ENCODE results near the gene GPRC5C. TPM values are rescaled to one million over a fixed set of nuclear protein-coding genes. Genes with fewer than 3 reads are reported as not detected.

Gene GPRC5C
- total and polyA plus RNA-seq, 8 donors, result 47.3 to 107 (median 54.1) TPM

DNA sequence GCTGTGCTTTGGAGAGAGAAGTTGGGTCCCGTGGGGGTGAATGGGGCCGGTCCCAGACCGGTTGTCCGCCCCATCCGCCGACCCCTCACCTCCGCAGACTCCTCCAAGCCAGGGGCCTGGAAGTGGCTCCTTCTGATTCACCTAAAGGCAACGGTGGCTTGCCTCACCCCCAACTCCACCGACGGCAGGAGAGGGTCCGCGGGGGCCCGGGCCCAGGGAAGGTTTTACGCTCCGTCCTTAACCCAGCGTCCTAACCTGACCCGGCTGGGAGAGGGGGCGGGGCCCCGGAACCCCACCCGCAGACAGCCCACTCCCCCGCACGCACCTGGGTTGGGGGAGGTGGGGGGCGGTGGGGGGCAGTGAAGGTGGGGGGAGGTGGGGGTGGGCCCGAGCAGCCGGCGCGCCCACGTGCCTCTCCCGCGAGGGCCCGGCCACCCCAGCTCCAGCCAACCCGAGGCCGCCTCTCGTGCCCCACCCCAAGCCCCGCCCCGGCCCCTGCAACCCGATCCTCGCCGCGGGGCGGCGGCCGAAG is 21.8 kb downstream of the GPRC5C start:
- no peak for DNase-seq
- Histone ChIP-seq H3K4me1 (peaks cover 12 to 42% of the 10 kb centered on the region in 2 donors), H3K9me3 (no peaks in the 10 kb centered on the region), H3K36me3 (no peaks in the 10 kb centered on the region), H3K27me3 (peaks cover 0 to 12% of the 10 kb centered on the region in 2 donors), H3K4me3 (peak overlapping the region; percentile 22 to 42), H3K27ac (peak overlapping the region; percentile 8 to 62)
- intact Hi-C loops (cut with DNase I), result loop anchor here in 1 of 2 donors (10.0 kb wide), 1 partner anchor 69 kb away; no protein-coding TSS in a partner anchor
- ATAC-seq, result peak; percentile 3
- TF ChIP-seq, protein P1, sequence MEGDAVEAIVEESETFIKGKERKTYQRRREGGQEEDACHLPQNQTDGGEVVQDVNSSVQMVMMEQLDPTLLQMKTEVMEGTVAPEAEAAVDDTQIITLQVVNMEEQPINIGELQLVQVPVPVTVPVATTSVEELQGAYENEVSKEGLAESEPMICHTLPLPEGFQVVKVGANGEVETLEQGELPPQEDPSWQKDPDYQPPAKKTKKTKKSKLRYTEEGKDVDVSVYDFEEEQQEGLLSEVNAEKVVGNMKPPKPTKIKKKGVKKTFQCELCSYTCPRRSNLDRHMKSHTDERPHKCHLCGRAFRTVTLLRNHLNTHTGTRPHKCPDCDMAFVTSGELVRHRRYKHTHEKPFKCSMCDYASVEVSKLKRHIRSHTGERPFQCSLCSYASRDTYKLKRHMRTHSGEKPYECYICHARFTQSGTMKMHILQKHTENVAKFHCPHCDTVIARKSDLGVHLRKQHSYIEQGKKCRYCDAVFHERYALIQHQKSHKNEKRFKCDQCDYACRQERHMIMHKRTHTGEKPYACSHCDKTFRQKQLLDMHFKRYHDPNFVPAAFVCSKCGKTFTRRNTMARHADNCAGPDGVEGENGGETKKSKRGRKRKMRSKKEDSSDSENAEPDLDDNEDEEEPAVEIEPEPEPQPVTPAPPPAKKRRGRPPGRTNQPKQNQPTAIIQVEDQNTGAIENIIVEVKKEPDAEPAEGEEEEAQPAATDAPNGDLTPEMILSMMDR (IDR thresholded peaks at IDR 0.05), result no peak

DNA sequence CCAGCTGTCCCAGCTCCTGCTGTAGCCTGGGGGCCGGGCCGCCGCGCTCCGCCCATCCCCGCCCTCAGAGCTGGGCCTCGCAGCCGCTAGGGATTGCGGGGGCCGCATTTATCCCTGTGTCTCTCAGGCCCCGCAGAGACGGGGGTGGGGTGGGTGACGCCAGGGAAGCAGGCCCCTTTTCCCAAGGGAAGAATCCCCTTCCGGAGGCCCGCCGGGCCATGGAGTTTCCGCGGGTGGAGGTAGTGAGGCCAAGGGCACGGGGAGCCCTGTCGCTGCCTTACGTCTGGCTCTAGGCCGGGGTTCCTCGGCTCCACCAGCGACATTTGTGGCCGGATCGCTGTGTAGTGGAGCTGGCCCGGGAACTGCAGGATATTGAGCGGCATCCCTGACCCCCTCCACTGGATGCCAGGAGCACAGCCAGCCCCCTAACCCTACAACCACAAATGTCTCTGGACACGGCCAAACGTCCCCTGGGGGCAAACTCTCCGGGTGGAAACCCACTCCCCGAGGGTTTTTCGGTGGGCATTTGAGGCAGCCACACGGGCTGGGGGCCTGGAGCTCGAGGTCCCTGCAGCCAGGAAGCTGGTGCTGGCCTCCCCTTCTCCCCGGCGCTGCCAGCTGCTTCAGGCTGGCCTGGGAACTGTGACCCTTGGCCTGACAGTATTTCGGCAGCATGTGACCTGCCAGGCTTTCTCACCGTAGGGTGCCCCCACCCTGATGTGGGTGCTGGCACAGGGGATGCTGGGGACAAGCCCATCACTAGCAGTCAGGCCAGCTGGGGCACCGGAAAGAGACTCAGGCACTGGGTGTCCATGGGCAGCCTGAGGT is 22.5 kb downstream of the GPRC5C start:
- H3K27me3 ChIP-seq, result peaks cover 0 to 12% of the 10 kb centered on the region in 2 donors
- ATAC-seq (peak; percentile 98), DNase-seq (peak; percentile 87 to 99 (median 94))
- H3K36me3 ChIP-seq, result no peaks in the 10 kb centered on the region
- intact Hi-C loops (cut with DNase I), result loop anchor here in 1 of 2 donors (10.0 kb wide), 1 partner anchor 70 kb away; no protein-coding TSS in a partner anchor
- peaks cover 12 to 42% of the 10 kb centered on the region in 2 donors for H3K4me1 ChIP-seq
- H3K9me3 ChIP-seq, result no peaks in the 10 kb centered on the region
- H3K4me3 ChIP-seq, result peak overlapping the region; percentile 22 to 42
- TF ChIP-seq, protein P1 (IDR thresholded peaks at IDR 0.05), result peak; percentile 24 to 61
- H3K27ac ChIP-seq, result peak overlapping the region; percentile 59 to 62

DNA sequence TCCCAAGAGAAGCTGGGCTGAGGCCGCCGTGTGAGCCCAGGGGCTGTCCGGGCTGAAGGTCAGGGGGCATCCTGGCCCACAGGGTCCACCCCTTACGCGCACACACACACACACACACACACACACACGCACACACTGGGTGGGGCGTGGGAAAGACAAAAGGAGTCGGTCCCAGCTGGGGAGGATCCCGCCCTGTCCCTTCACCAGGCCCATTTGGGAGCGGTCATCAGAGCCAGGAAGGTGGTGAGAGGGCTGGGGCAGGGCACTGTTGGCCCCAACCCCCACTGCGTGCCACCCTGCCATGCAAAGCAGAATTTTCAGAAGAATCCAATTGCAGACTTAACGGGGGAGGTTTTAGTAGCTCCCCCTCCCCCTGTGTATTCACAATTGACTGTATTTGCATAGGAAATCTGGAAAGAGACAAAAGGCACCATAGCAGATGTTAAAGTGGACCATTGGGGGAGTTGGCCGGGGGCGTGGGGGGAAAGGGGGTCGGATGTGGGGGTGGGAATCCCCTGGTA is 23.2 kb downstream of the GPRC5C start:
- Histone ChIP-seq H3K27ac (peak overlapping the region; percentile 59 to 62), H3K9me3 (no peaks in the 10 kb centered on the region), H3K4me1 (peaks cover 12 to 42% of the 10 kb centered on the region in 2 donors), H3K36me3 (no peaks in the 10 kb centered on the region), H3K27me3 (peaks cover 0 to 12% of the 10 kb centered on the region in 2 donors), H3K4me3 (no peak overlapping the region)
- intact Hi-C loops (cut with DNase I), result loop anchor here in 1 of 2 donors (10.0 kb wide), 1 partner anchor 70 kb away; no protein-coding TSS in a partner anchor
- TF ChIP-seq, protein P1 (IDR thresholded peaks at IDR 0.05), result no peak
- ATAC-seq (no peak), DNase-seq (no peak)

DNA sequence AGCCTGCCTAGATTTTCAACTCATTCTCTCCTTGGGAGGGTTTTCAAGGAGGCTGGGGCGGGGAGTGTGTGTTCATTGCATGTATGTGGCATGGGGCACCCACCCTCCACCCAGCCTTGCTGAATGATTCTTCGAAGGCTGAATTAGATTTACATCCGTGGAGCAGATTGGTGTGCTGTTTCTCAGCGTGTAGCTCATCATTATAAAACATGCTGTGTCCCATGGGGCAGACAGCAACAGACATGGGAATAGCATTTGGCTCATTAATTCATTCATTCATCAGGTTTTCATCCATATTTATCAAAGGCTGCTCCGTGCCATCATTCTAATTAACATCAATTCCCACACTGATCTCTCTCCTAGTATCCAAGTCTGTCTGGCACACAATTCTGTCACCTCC is 23.9 kb downstream of the GPRC5C start:
- peaks cover 0 to 12% of the 10 kb centered on the region in 2 donors for H3K27me3 ChIP-seq
- ATAC-seq (no peak), DNase-seq (peak in 1 of 4 donors; percentile 15)
- H3K4me3 ChIP-seq, result no peak overlapping the region
- TF ChIP-seq, protein P1 (IDR thresholded peaks at IDR 0.05), result no peak
- H3K4me1 ChIP-seq, result peaks cover 12 to 42% of the 10 kb centered on the region in 2 donors
- H3K36me3 ChIP-seq, result no peaks in the 10 kb centered on the region
- H3K9me3 ChIP-seq, result no peaks in the 10 kb centered on the region
- intact Hi-C loops (cut with DNase I), result loop anchor here in 1 of 2 donors (10.0 kb wide), 1 partner anchor 71 kb away; no protein-coding TSS in a partner anchor
- H3K27ac ChIP-seq, result no peak overlapping the region
